Endometrium (tissue), 2 donors: ENCODE results near the gene RALGAPA2.
"Not testable (repeated sequence)": the region's sequence is repeated elsewhere in the genome, so short reads cannot be mapped to it uniquely, and the experiment has no call there.

Experiments used
- FAIRE-seq: peaks from 2 replicates; lab custom pipeline; 2012; peaks lifted over from hg19 to GRCh38; lab: Jason Lieb, UNC
- donor health status: control.
- donor health status: control.

RALGAPA2 gene

GRCh38 chr20:20366876-20367574 lies 345.4 kb downstream of the RALGAPA2 start:
- no peak for FAIRE-seq

- no peak for FAIRE-seq
Observed at GRCh38 chr20:20366551-20366875, 345.9 kb downstream of the RALGAPA2 start.

- FAIRE-seq: no peak
Observed at GRCh38 chr20:20365480-20366161, 346.8 kb downstream of the RALGAPA2 start.

GRCh38 chr20:20364593-20365479 lies 347.6 kb downstream of the RALGAPA2 start:
- FAIRE-seq: no peak

- FAIRE-seq: no peak
Observed at GRCh38 chr20:20363799-20364592, 348.4 kb downstream of the RALGAPA2 start.

- no peak for FAIRE-seq
Observed at GRCh38 chr20:20363434-20363798, 349.0 kb downstream of the RALGAPA2 start.

GRCh38 chr20:20362774-20363433 lies 349.5 kb downstream of the RALGAPA2 start:
- no peak for FAIRE-seq

GRCh38 chr20:20360464-20360863 lies 352.0 kb downstream of the RALGAPA2 start:
- FAIRE-seq: peak; percentile 21

GRCh38 chr20:20359628-20360027 lies 352.8 kb downstream of the RALGAPA2 start:
- FAIRE-seq: no peak

- FAIRE-seq: no peak
Observed at GRCh38 chr20:20358801-20359200, 353.6 kb downstream of the RALGAPA2 start.

GRCh38 chr20:20355503-20355902 lies 356.9 kb downstream of the RALGAPA2 start:
- FAIRE-seq: not testable (repeated sequence)

GRCh38 chr20:20353576-20353975 lies 358.9 kb downstream of the RALGAPA2 start:
- no peak for FAIRE-seq

GRCh38 chr20:20344476-20344875 lies 368.0 kb downstream of the RALGAPA2 start:
- no peak for FAIRE-seq

GRCh38 chr20:20343932-20344331 lies 368.5 kb downstream of the RALGAPA2 start:
- FAIRE-seq: no peak
